AG09319 (cell line): ENCODE data around the gene TRAK1.

Experiments
- DNase-seq: peaks from one replicate; pipeline ENCODE4 v3.0.0-alpha.2; 2010; ENCODE audit warnings: low read depth; ENCODE audit errors: extremely low read depth
- TF ChIP-seq, protein P1 (sequence below): IDR thresholded peaks from 2 replicates; pipeline ENCODE4 v1.5.1; 2011; ENCODE audit warnings: low read depth, mild to moderate bottlenecking, inconsistent platforms, low read length, moderate library complexity

TRAK1 gene

DNA sequence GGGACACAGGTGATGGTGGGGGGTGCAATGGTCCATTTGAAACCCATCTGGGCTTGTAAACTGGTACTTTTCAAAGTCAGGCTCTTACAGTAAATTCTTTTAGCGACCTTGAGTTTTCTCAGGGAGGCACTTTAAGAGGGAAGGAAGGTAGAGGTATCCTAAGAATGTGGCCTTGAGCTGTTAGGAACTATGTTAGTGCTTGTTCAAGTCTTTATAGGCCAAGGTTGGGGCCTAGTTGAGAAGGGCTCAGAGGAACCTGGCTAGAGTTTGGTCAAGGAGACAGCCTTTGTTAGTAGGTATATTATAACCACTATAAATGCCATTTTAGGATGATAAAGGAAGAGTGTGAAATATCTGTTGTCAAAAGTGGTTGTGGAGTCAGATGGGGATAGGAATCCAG lies 184.1 kb downstream of the TRAK1 start:
- DNase-seq, result no peak
- TF ChIP-seq, protein P1, sequence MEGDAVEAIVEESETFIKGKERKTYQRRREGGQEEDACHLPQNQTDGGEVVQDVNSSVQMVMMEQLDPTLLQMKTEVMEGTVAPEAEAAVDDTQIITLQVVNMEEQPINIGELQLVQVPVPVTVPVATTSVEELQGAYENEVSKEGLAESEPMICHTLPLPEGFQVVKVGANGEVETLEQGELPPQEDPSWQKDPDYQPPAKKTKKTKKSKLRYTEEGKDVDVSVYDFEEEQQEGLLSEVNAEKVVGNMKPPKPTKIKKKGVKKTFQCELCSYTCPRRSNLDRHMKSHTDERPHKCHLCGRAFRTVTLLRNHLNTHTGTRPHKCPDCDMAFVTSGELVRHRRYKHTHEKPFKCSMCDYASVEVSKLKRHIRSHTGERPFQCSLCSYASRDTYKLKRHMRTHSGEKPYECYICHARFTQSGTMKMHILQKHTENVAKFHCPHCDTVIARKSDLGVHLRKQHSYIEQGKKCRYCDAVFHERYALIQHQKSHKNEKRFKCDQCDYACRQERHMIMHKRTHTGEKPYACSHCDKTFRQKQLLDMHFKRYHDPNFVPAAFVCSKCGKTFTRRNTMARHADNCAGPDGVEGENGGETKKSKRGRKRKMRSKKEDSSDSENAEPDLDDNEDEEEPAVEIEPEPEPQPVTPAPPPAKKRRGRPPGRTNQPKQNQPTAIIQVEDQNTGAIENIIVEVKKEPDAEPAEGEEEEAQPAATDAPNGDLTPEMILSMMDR, result no peak
